HFF-Myc (cell line): ENCODE data around the gene MEIS2.
A peak's percentile ranks its signal among the peaks of the same experiment; 100 is the strongest.

Experiments
- DNase-seq: peaks from one replicate; pipeline ENCODE4 v3.0.0-alpha.2; 2011; ENCODE audit warnings: low read depth; ENCODE audit errors: extremely low read depth
- H3K4me3 ChIP-seq: replicated peaks from 2 replicates; pipeline ENCODE4 v1.5.1; 2011; ENCODE audit warnings: low read depth, mild to moderate bottlenecking, control low read depth, low read length
- CTCF ChIP-seq: IDR thresholded peaks from 2 replicates; pipeline ENCODE4 v1.5.1; 2012; ENCODE audit warnings: mild to moderate bottlenecking, low read depth, low read length, control low read depth; ENCODE audit errors: missing control alignments

Gene MEIS2

GRCh38 chr15:37138591-37139215, 38.4 kb upstream of the MEIS2 start:
- DNase-seq = no peak
- H3K4me3 ChIP-seq = no peak overlapping the region
- TF ChIP-seq CTCF = no peak

- TF ChIP-seq CTCF = no peak
- H3K4me3 ChIP-seq = no peak overlapping the region
- no peak for DNase-seq
Measured at GRCh38 chr15:37137221-37137620, 36.9 kb upstream of the MEIS2 start.

- no peak for DNase-seq
- TF ChIP-seq CTCF = no peak
- H3K4me3 ChIP-seq = no peak overlapping the region
Measured at GRCh38 chr15:37136666-37137065, 36.3 kb upstream of the MEIS2 start.

- no peak overlapping the region for H3K4me3 ChIP-seq
- DNase-seq = peak; percentile 12
- peak; percentile 40 for TF ChIP-seq CTCF
Measured at GRCh38 chr15:37135225-37135624, 34.9 kb upstream of the MEIS2 start.

DNA sequence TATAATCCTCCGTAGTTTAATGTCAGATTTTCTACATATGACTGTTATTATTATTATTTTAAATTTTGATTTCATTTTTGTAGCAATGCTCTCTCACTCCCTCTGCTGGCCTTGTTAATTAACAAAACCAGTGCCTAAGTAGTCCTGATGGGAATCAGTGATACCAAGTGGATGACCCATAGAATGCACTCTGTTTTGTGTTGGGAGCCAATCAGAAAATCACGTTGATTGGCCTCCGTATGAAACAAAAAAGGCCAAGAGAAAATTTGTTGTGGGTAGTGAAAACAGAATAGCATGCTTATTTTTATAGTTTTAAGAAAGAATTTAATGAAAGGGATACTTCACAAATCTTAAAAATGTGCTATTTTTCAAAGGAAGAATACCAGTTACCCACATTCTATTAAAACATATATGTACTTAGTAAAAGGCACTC, 34.4 kb upstream of the MEIS2 start:
- TF ChIP-seq CTCF = peak; percentile 64

GRCh38 chr15:37134244-37134643, 33.9 kb upstream of the MEIS2 start:
- no peak overlapping the region for H3K4me3 ChIP-seq
- DNase-seq = no peak
- no peak for TF ChIP-seq CTCF

More for the DNA sequence above, 34.4 kb upstream of the MEIS2 start:
- H3K4me3 ChIP-seq = no peak overlapping the region
- DNase-seq = no peak

- peak; percentile 12 for DNase-seq
Measured at GRCh38 chr15:37133602-37134001, 33.3 kb upstream of the MEIS2 start.

More at GRCh38 chr15:37133602-37134001, 33.3 kb upstream of the MEIS2 start:
- peak; percentile 18 for TF ChIP-seq CTCF
- H3K4me3 ChIP-seq = no peak overlapping the region
